OCI-LY3 (cell line): ENCODE measurements around the gene C11orf21.

Experiments
- CTCF ChIP-seq: fragments of 200-600, 300-600 bp; sonication (generic); IDR thresholded peaks from 2 replicates; pipeline ENCODE4 v1.5.1; 2014; ENCODE audit warnings: antibody characterized with exemption, low read length, low read depth
- EZH2phosphoT487 ChIP-seq: fragments of 200-600 bp; shearing (Covaris generic); IDR thresholded peaks from 2 replicates; pipeline ENCODE4 v1.6.1; 2018; ENCODE audit warnings: antibody characterized with exemption, mixed run types, low read depth

GRCh38 chr11:2247496-2247895 lies 54.2 kb downstream of the C11orf21 start:
- TF ChIP-seq CTCF, result no peak
- TF ChIP-seq EZH2phosphoT487, result no peak
